ENCODE data around the gene CD22.

Gene CD22

DNA sequence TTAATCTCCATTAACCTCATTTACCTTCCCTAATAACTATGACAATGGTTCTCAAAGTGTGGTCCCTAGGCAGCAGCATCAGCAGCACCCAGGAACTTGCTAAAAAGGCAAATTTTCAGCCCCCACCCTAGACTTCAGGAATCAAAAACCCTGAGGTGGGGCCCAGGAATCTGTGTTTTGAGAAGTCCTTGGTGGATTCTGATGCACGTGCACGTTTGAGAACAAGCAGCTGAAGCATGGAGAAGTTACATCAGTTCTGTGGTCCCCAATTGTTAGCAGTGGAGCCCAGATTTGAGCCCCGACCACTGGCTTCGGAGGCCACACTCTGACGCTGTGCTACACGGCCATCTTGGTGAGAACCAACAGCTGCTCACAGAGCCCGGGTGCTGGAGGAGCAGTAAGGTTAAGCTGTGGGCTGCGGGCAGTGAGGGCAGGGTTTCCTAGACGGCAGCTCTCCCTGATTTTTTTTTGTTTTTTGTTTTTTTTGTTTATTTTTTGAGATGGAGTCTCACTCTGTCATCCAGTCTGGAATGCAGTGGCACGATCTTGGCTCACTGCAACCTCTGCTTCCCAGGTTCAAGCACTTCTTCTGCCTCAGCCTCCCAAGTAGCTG is 14.0 kb upstream of the CD22 start:
- Histone ChIP-seq H2BK5ac (ENCODE audit: low read depth, low read length, poor library complexity, severe bottlenecking) (no peak overlapping the region), H3K14ac (ENCODE audit: low read length in 2 of 2) (no peak overlapping the region), H3K23ac (ENCODE audit: low read length in 2 of 2) (no peak overlapping the region), H3K4me2 (ENCODE audit: low read length, poor library complexity, severe bottlenecking) (no peak overlapping the region), H3K4me1 (ENCODE audit: control insufficient read depth, insufficient read depth, low read depth, low read length) (peaks cover 8% of the 10 kb centered on the region), H3K36me3 (ENCODE audit: control insufficient read depth in 1 of 2, insufficient read depth in 2 of 2, low read depth in 1 of 2, low read length in 2 of 2) (no peaks in the 10 kb centered on the region), H3K4me3 (ENCODE audit: insufficient read depth in 1 of 2, low read depth in 1 of 2, low read length in 2 of 2) (no peak overlapping the region), H2BK12ac (ENCODE audit: low read length in 2 of 2) (no peak overlapping the region), H3K27me3 (ENCODE audit: control insufficient read depth in 1 of 2, insufficient read depth in 1 of 2, low read length in 2 of 2) (peaks cover 0 to 10% of the 10 kb centered on the region in 2 experiments), H2BK120ac (ENCODE audit: low read depth, low read length) (no peak overlapping the region), H4K91ac (ENCODE audit: low read length) (no peak overlapping the region), H3K4ac (ENCODE audit: low read depth in 1 of 2, low read length in 2 of 2) (no peak overlapping the region), H4K8ac (ENCODE audit: low read length) (no peak overlapping the region), H2AFZ (ENCODE audit: low read depth, low read length) (no peak overlapping the region), H2BK15ac (ENCODE audit: low read depth, poor library complexity, severe bottlenecking) (no peak overlapping the region), H2AK5ac (ENCODE audit: low read length, severe bottlenecking) (no peak overlapping the region), H3K9ac (ENCODE audit: low read length) (no peak overlapping the region), H3K18ac (ENCODE audit: low read depth in 1 of 2, low read length in 2 of 2) (no peak overlapping the region), H3K27ac (ENCODE audit: low read length, poor library complexity, severe bottlenecking) (no peak overlapping the region), H3K9me3 (ENCODE audit: control insufficient read depth, low read length) (no peaks in the 10 kb centered on the region), H3K79me1 (replicated peaks; ENCODE audit: low read length, poor library complexity, severe bottlenecking) (no peaks in the 10 kb centered on the region)
- WGBS = 86% methylated on average over 10 of the region's 10 CpGs
- DNase-seq = no peak

DNA sequence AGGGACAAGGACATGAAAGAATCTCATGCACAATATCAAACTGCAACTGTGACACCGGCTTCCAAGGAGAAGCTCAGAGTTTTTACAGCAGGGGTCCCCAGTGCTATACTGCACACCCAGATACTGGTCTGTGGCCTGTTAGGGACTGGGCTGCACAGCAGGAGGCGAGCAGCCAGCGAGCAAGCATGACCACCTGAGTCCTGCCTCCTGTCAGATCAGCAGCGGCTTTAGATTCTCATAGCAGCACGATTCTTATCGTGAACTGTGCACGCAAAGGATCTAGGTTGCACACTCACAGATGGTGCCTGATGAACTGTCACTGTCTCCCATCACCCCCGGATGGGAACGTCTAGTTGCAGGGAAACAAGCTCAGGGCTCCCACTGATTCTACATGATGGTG is 13.1 kb upstream of the CD22 start:
- Histone ChIP-seq H3K23ac (ENCODE audit: low read length in 2 of 2) (no peak overlapping the region), H3K27ac (ENCODE audit: low read length, poor library complexity, severe bottlenecking) (no peak overlapping the region), H2BK12ac (ENCODE audit: low read length in 2 of 2) (no peak overlapping the region), H3K27me3 (ENCODE audit: control insufficient read depth in 1 of 2, insufficient read depth in 1 of 2, low read length in 2 of 2) (peaks cover 0 to 6% of the 10 kb centered on the region in 2 experiments), H3K4ac (ENCODE audit: low read depth in 1 of 2, low read length in 2 of 2) (no peak overlapping the region), H3K36me3 (ENCODE audit: control insufficient read depth in 1 of 2, insufficient read depth in 2 of 2, low read depth in 1 of 2, low read length in 2 of 2) (no peaks in the 10 kb centered on the region), H2BK5ac (ENCODE audit: low read depth, low read length, poor library complexity, severe bottlenecking) (no peak overlapping the region), H2BK120ac (ENCODE audit: low read depth, low read length) (no peak overlapping the region), H2AFZ (ENCODE audit: low read depth, low read length) (no peak overlapping the region), H3K4me3 (ENCODE audit: insufficient read depth in 1 of 2, low read depth in 1 of 2, low read length in 2 of 2) (no peak overlapping the region), H3K9me3 (ENCODE audit: control insufficient read depth, low read length) (no peaks in the 10 kb centered on the region), H3K4me1 (ENCODE audit: control insufficient read depth, insufficient read depth, low read depth, low read length) (peaks cover 8% of the 10 kb centered on the region), H3K9ac (ENCODE audit: low read length) (no peak overlapping the region), H3K4me2 (ENCODE audit: low read length, poor library complexity, severe bottlenecking) (no peak overlapping the region), H2AK5ac (ENCODE audit: low read length, severe bottlenecking) (no peak overlapping the region), H4K91ac (ENCODE audit: low read length) (no peak overlapping the region), H4K8ac (ENCODE audit: low read length) (no peak overlapping the region), H3K79me1 (replicated peaks; ENCODE audit: low read length, poor library complexity, severe bottlenecking) (no peaks in the 10 kb centered on the region), H3K18ac (ENCODE audit: low read depth in 1 of 2, low read length in 2 of 2) (no peak overlapping the region), H2BK15ac (ENCODE audit: low read depth, poor library complexity, severe bottlenecking) (no peak overlapping the region), H3K14ac (ENCODE audit: low read length in 2 of 2) (no peak overlapping the region)
- DNase-seq = no peak
- WGBS = 87% methylated on average over 7 of the region's 9 CpGs

DNA sequence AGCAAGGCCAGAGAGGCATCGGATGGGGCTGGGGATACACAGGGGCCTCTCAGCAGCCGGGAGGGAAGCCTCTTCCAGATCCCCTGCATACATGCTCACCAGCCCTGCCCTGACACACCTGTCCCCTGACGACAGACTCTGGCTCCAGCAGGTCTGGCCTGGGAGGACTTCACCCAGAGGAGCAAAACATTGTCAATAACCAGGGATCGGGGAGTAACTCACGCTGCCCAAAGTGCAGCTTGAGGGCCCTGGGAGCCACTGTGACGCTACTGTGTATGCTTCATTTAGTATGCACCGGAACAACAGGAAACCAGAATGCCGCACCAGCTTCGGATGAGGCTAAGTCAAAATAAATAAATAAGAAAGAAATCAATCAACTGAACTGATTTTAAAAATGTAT is 12.4 kb upstream of the CD22 start:
- peaks cover 0 to 6% of the 10 kb centered on the region in 2 experiments for H3K27me3 ChIP-seq (ENCODE audit: control insufficient read depth in 1 of 2, insufficient read depth in 1 of 2, low read length in 2 of 2)
- H2BK12ac ChIP-seq (ENCODE audit: low read length in 2 of 2) = no peak overlapping the region
- H4K8ac ChIP-seq (ENCODE audit: low read length) = no peak overlapping the region
- H2BK5ac ChIP-seq (ENCODE audit: low read depth, low read length, poor library complexity, severe bottlenecking) = no peak overlapping the region
- DNase-seq = no peak
- peaks cover 8% of the 10 kb centered on the region for H3K4me1 ChIP-seq (ENCODE audit: control insufficient read depth, insufficient read depth, low read depth, low read length)
- H3K14ac ChIP-seq (ENCODE audit: low read length in 2 of 2) = no peak overlapping the region
- H3K79me1 ChIP-seq (replicated peaks; ENCODE audit: low read length, poor library complexity, severe bottlenecking) = no peaks in the 10 kb centered on the region
- H3K27ac ChIP-seq (ENCODE audit: low read length, poor library complexity, severe bottlenecking) = no peak overlapping the region
- no peak overlapping the region for H3K4ac ChIP-seq (ENCODE audit: low read depth in 1 of 2, low read length in 2 of 2)
- H2AK5ac ChIP-seq (ENCODE audit: low read length, severe bottlenecking) = no peak overlapping the region
- no peak overlapping the region for H3K4me2 ChIP-seq (ENCODE audit: low read length, poor library complexity, severe bottlenecking)
- 76% methylated on average over 7 of the region's 9 CpGs for WGBS
- H3K23ac ChIP-seq (ENCODE audit: low read length in 2 of 2) = no peak overlapping the region
- no peak overlapping the region for H3K4me3 ChIP-seq (ENCODE audit: insufficient read depth in 1 of 2, low read depth in 1 of 2, low read length in 2 of 2)
- no peak overlapping the region for H3K9ac ChIP-seq (ENCODE audit: low read length)
- no peak overlapping the region for H2BK120ac ChIP-seq (ENCODE audit: low read depth, low read length)
- no peaks in the 10 kb centered on the region for H3K9me3 ChIP-seq (ENCODE audit: control insufficient read depth, low read length)
- H4K91ac ChIP-seq (ENCODE audit: low read length) = no peak overlapping the region
- H3K18ac ChIP-seq (ENCODE audit: low read depth in 1 of 2, low read length in 2 of 2) = no peak overlapping the region
- H3K36me3 ChIP-seq (ENCODE audit: control insufficient read depth in 1 of 2, insufficient read depth in 2 of 2, low read depth in 1 of 2, low read length in 2 of 2) = no peaks in the 10 kb centered on the region
- H2AFZ ChIP-seq (ENCODE audit: low read depth, low read length) = no peak overlapping the region
- H2BK15ac ChIP-seq (ENCODE audit: low read depth, poor library complexity, severe bottlenecking) = no peak overlapping the region

DNA sequence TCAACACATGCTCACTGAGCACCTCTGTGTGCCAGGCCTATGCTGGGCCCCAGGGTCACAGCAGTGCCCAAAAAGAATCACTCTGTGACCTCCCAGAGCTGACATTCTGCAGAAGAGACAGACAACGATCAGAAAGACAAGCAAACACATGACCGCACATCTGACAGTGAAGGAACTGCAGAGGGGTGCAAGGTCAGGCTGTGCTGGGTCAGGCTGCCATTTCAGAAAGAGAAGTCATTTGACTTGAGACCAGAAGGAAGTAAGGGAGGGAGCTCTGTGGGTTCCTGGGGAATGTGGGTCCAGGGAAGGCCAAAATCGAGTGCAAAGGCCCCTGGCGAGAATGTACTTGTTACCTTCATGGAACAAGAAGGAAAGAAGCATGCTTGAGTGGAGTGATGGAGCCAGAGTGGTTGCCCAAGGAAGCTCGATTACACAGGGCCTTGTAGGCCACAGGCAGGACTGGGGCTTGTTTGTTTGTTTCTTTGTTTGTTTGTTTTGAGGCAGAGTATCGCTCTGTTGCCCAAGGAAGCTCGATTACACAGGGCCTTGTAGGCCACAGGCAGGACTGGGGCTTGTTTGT is 11.4 kb upstream of the CD22 start:
- WGBS = 79% methylated on average over 7 of the region's 7 CpGs

More for the DNA sequence above, 11.4 kb upstream of the CD22 start:
- no peak overlapping the region for H2BK120ac ChIP-seq (ENCODE audit: low read depth, low read length)
- H2AFZ ChIP-seq (ENCODE audit: low read depth, low read length) = no peak overlapping the region
- no peaks in the 10 kb centered on the region for H3K36me3 ChIP-seq (ENCODE audit: control insufficient read depth in 1 of 2, insufficient read depth in 2 of 2, low read depth in 1 of 2, low read length in 2 of 2)
- no peak overlapping the region for H3K14ac ChIP-seq (ENCODE audit: low read length in 2 of 2)
- no peak overlapping the region for H2BK5ac ChIP-seq (ENCODE audit: low read depth, low read length, poor library complexity, severe bottlenecking)
- no peak overlapping the region for H2BK15ac ChIP-seq (ENCODE audit: low read depth, poor library complexity, severe bottlenecking)
- no peak for DNase-seq
- H3K4me2 ChIP-seq (ENCODE audit: low read length, poor library complexity, severe bottlenecking) = no peak overlapping the region
- no peak overlapping the region for H4K91ac ChIP-seq (ENCODE audit: low read length)
- H3K23ac ChIP-seq (ENCODE audit: low read length in 2 of 2) = no peak overlapping the region
- no peak overlapping the region for H2AK5ac ChIP-seq (ENCODE audit: low read length, severe bottlenecking)
- no peak overlapping the region for H3K9ac ChIP-seq (ENCODE audit: low read length)
- no peak overlapping the region for H3K18ac ChIP-seq (ENCODE audit: low read depth in 1 of 2, low read length in 2 of 2)
- H3K4me3 ChIP-seq (ENCODE audit: insufficient read depth in 1 of 2, low read depth in 1 of 2, low read length in 2 of 2) = no peak overlapping the region
- no peak overlapping the region for H3K4ac ChIP-seq (ENCODE audit: low read depth in 1 of 2, low read length in 2 of 2)
- peaks cover 5% of the 10 kb centered on the region for H3K9me3 ChIP-seq (ENCODE audit: control insufficient read depth, low read length)
- H3K27ac ChIP-seq (ENCODE audit: low read length, poor library complexity, severe bottlenecking) = no peak overlapping the region
- no peak overlapping the region for H2BK12ac ChIP-seq (ENCODE audit: low read length in 2 of 2)
- no peaks in the 10 kb centered on the region for H3K79me1 ChIP-seq (replicated peaks; ENCODE audit: low read length, poor library complexity, severe bottlenecking)
- peaks cover 5% of the 10 kb centered on the region for H3K4me1 ChIP-seq (ENCODE audit: control insufficient read depth, insufficient read depth, low read depth, low read length)
- no peak overlapping the region for H4K8ac ChIP-seq (ENCODE audit: low read length)
- H3K27me3 ChIP-seq (ENCODE audit: control insufficient read depth in 1 of 2, insufficient read depth in 1 of 2, low read length in 2 of 2) = peaks cover 0 to 6% of the 10 kb centered on the region in 2 experiments
